ACHN (cell line): Measurements from ENCODE around the gene RPS2.

ENCODE experiments used
- DNase-seq: peaks from one replicate; pipeline ENCODE4 v3.0.0-alpha.2; 2015
- in situ Hi-C: cut with HindIII; loops from 2 replicates; pipeline ENCODE4 v1.10.0; 2017; ENCODE audit warnings: low sequenced_read_pairs, low pct_ligation_motif_present, low pct_unique_long_range_greater_than_20kb

Gene RPS2

DNA sequence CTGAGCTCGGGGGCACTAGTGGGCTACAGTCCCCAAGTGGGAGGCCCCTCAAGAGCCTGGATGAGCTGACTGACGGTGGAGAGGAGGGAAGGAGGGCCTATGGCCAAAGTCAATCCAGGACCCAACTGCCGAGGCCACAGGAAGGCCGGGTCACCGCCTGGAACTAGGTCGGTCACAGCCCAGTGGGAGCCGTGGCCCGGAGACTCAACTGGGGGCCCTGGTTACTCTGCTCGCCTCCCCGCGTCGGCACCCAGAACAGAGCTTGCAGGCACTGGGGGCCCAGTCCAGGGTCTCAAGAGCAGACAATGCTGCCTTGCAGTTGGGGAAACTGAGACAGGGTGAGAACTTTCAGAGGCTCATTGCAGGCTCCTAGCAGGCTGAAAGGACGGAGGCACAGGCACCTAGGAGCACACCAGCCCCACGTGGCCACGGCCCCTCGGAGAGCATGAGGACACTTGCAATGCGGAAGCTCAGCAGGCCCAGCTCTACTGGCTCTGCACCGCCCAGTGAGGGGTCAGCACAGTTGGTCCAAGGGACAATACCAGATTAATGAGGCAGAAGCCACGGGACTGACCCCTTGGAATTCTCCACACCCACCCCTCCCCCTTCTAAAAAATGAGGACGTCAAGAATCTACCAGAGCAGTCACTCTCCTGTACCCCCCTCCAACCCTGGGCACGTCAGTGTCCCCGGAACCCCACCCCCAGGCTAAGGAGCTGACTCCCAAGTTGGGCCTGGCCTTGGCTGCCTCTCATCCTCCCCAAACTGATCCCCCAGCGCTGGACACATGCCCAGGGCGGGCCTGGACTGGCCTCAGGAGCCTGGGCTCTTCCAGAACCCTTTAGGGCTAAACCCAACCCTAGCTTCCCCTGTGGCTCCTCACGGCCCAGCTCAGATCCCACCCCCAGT, 48.6 kb downstream of the RPS2 start:
- no peak for DNase-seq
- in situ Hi-C loops = no loop called here

DNA sequence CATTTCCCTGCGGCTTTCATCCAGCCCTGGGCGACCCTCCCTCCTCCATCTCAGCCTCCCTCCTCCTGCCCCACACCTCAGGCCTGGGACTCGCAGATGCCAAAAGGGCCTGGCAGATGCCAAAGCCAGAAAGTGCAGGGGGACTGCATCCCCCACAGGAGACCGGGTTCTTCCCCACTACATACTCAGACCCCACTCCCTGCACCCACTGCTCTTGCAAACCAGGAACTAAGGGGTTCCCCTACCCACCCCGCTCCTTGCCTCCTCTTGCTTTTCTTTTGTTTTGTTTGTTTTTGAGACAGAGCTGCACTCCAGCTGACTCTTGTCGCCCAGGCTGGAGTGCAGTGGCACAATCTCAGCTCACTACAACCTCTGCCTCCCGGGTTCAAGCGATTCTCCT, 49.6 kb downstream of the RPS2 start:
- in situ Hi-C loops = no loop called here
- no peak for DNase-seq

- DNase-seq = no peak
- in situ Hi-C loops = no loop called here
Measured at GRCh38 chr16:1914084-1914608, 50.5 kb downstream of the RPS2 start.

DNA sequence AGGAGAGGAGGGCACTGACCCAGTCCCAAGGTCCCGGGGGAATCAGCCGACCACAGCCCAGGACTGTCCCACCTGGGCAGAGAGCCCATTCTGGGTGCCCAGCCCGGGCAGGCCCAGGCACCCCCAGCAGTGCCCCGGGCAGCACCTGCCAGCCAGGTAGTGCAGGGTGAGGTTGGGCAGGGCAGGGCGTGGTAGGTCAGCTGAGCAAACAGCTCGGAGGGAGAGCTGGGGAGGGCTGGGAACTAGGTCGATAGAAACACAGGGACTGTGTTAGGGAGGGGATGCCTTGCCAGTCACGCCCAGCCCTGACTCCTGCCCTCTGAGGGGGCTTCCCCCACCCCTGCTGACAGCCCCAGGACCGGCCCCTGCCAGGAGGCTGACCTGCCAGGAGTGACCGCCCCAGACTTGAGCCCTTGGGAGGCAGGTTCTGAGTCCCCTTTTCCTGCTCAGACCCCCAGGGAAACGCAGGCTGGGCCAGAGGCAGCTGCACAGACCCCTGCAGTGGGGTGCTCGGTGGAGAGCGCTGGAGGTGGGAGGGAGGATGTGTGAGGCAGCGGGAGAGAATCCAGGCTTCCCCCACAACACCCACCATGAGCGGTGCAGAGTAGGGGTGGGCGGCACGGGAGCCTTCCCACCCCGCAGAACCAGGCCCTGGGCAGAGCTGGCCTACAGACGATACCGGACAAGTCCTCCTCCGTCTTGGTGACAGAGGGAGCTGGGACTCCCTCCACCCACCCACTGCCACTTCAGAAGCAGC, 51.1 kb downstream of the RPS2 start:
- no peak for DNase-seq
- in situ Hi-C loops = no loop called here

GRCh38 chr16:1912215-1912543, 52.4 kb downstream of the RPS2 start:
- no peak for DNase-seq
- in situ Hi-C loops = no loop called here
